SK-N-SH treated with all-trans-retinoic acid at 6 μM for 48 hours (cell line): ENCODE results near the gene STEAP1.

Source experiments
- ARNTL ChIP-seq: fragments of 450-650 bp; formaldehyde crosslinking; IDR thresholded peaks from 2 replicates; pipeline ENCODE4 v1.5.0; 2020; ENCODE audit warnings: low read depth, mild to moderate bottlenecking, moderate library complexity, borderline replicate concordance
- CREB5 ChIP-seq: fragments of 250-450 bp; sonication (Bioruptor Pico); IDR thresholded peaks from 2 replicates; pipeline ENCODE4 v1.5.1; 2020; ENCODE audit warnings: low read depth, mild to moderate bottlenecking, moderate library complexity
- ESRRG ChIP-seq: fragments of 250-450 bp; sonication (Bioruptor Pico); IDR thresholded peaks from 2 replicates; pipeline ENCODE4 v1.6.1; 2021; ENCODE audit warnings: mild to moderate bottlenecking
- OSR1 ChIP-seq: fragments of 250-450 bp; sonication (Bioruptor Pico); IDR thresholded peaks from 2 replicates; pipeline ENCODE4 v1.8.0; 2022; ENCODE audit warnings: moderate library complexity, mild to moderate bottlenecking, inconsistent platforms
- PPARA ChIP-seq: fragments of 250-450 bp; sonication (Bioruptor Pico); IDR thresholded peaks from 2 replicates; pipeline ENCODE4 v1.5.0; 2020; ENCODE audit warnings: mild to moderate bottlenecking, borderline replicate concordance
- RARB ChIP-seq: fragments of 250-450 bp; sonication (Bioruptor Pico); IDR thresholded peaks from 2 replicates; pipeline ENCODE4 v1.8.0; 2021; ENCODE audit warnings: mild to moderate bottlenecking, moderate library complexity
- TOX ChIP-seq: fragments of 250-450 bp; sonication (Bioruptor Pico); IDR thresholded peaks from 2 replicates; pipeline ENCODE4 v1.8.0; 2021; ENCODE audit warnings: mild to moderate bottlenecking, moderate library complexity, borderline replicate concordance
- ZFP30 ChIP-seq: fragments of 450-650 bp; formaldehyde crosslinking; IDR thresholded peaks from 2 replicates; pipeline ENCODE4 v1.5.0; 2022; ENCODE audit warnings: mild to moderate bottlenecking, moderate library complexity
- ZNF70 ChIP-seq: fragments of 450-650 bp; formaldehyde crosslinking; IDR thresholded peaks from 2 replicates; pipeline ENCODE4 v1.5.0; 2020; ENCODE audit warnings: mild to moderate bottlenecking, moderate library complexity
- TF ChIP-seq, protein P1 (sequence below): fragments of 250-450 bp; sonication (Bioruptor Pico); IDR thresholded peaks from 2 replicates; pipeline ENCODE4 v1.8.0; 2020; ENCODE audit warnings: mild to moderate bottlenecking, moderate library complexity, borderline replicate concordance

DNA sequence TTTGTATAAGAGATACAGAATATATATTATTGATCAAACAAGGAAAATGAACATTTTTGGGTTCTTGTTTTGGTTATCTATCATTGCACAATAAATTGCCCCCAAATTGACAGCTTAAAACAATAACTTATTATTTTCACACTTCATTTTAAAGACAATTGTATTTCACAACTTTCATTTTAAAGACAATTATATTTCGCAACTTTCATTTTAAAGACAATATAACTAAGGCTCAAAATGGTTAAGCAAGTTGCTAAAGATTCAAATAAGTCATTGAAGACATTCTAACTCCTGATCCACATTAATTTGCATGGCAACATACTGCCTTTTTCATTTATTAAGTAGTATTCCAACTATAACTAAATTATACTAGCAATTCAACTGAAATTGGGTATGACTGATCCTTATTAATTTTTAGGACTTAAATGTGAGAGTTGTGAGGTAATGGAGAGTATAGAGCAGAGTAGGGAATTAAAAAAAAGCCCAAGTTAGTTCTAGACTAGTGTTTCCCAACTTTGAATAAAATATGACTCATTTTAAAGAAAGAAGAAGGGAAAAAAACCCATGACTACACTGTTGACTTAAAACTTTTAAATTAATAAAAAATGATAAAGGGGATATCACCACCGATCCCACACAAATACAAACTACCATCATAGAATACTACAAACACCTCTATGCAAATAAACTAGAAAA lies 47.4 kb downstream of the STEAP1 start:
- no peak for TF ChIP-seq RARB
- TF ChIP-seq PPARA (CRISPR knock-in tag): no peak
- TF ChIP-seq TOX (CRISPR knock-in tag): no peak
- TF ChIP-seq ZFP30 (CRISPR knock-in tag): no peak
- TF ChIP-seq CREB5: no peak
- TF ChIP-seq, protein P1, sequence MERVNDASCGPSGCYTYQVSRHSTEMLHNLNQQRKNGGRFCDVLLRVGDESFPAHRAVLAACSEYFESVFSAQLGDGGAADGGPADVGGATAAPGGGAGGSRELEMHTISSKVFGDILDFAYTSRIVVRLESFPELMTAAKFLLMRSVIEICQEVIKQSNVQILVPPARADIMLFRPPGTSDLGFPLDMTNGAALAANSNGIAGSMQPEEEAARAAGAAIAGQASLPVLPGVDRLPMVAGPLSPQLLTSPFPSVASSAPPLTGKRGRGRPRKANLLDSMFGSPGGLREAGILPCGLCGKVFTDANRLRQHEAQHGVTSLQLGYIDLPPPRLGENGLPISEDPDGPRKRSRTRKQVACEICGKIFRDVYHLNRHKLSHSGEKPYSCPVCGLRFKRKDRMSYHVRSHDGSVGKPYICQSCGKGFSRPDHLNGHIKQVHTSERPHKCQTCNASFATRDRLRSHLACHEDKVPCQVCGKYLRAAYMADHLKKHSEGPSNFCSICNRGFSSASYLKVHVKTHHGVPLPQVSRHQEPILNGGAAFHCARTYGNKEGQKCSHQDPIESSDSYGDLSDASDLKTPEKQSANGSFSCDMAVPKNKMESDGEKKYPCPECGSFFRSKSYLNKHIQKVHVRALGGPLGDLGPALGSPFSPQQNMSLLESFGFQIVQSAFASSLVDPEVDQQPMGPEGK (CRISPR knock-in tag): no peak
- TF ChIP-seq OSR1 (CRISPR knock-in tag): no peak
- TF ChIP-seq ARNTL (CRISPR knock-in tag): no peak
- no peak for TF ChIP-seq ESRRG (CRISPR knock-in tag)
- TF ChIP-seq ZNF70 (CRISPR knock-in tag): no peak
